CD8-positive, alpha-beta memory T cell (primary cell): ENCODE measurements around the gene TRPM3. TPM values are rescaled to one million over a fixed set of nuclear protein-coding genes. Genes with fewer than 3 reads are reported as not detected.

Experiments
- CTCF ChIA-PET: fragments of 350-600 bp; sonication (Branson Sonifier 250); formaldehyde crosslinking; loops from one replicate; lab custom pipeline; 2021; ENCODE audit warnings: antibody characterized with exemption; lab: Charles Lee
- POLR2A ChIA-PET: fragments of 350-600 bp; sonication (Branson Sonifier 250); formaldehyde crosslinking; loops from one replicate; lab custom pipeline; 2021; ENCODE audit warnings: antibody characterized with exemption; lab: Charles Lee
- DNase-seq, 5 donors: peaks; one replicate each; pipeline versions ENCODE4 v3.0.0 to v3.0.0-alpha.2; 2020 to 2022; ENCODE audit warnings: mixed read lengths in 1 of 5
- H3K27ac ChIP-seq: one replicate; pipeline ENCODE4 v1.7.0; 2013; ENCODE audit warnings: low read depth, mild to moderate bottlenecking, low read length, moderate library complexity
- H3K27me3 ChIP-seq: 2 replicates; pipeline ENCODE4 v1.7.0; 2013; ENCODE audit warnings: low read length, mild to moderate bottlenecking; ENCODE audit not compliant: insufficient read depth, poor library complexity, severe bottlenecking
- H3K36me3 ChIP-seq: 2 replicates; pipeline ENCODE4 v1.7.0; 2013; ENCODE audit warnings: mild to moderate bottlenecking, low read length, moderate library complexity; ENCODE audit not compliant: insufficient read depth
- H3K4me1 ChIP-seq: 2 replicates; pipeline ENCODE4 v1.7.0; 2013; ENCODE audit warnings: mild to moderate bottlenecking, low read length, moderate library complexity; ENCODE audit not compliant: insufficient read depth
- H3K4me3 ChIP-seq: 2 replicates; pipeline ENCODE4 v1.7.0; 2013; ENCODE audit warnings: mild to moderate bottlenecking, low read length
- H3K9me3 ChIP-seq: 2 replicates; pipeline ENCODE4 v1.7.0; 2013; ENCODE audit warnings: mild to moderate bottlenecking, low read length
- H3K27ac Mint-ChIP-seq, 8 donors: one replicate each; pipeline ENCODE4 v1.8.0; 2020 to 2021; ENCODE audit warnings: mixed read lengths in 8 of 8, mild to moderate bottlenecking in 6 of 8, inconsistent platforms in 3 of 8, moderate library complexity in 3 of 8
- H3K27me3 Mint-ChIP-seq, 2 donors: one replicate each; pipeline ENCODE4 v1.8.0; 2020 to 2021; ENCODE audit warnings: mixed read lengths in 2 of 2, mild to moderate bottlenecking in 1 of 2, moderate library complexity in 1 of 2
- H3K36me3 Mint-ChIP-seq, 3 donors: one replicate each; pipeline ENCODE4 v1.8.0; 2020 to 2021; ENCODE audit warnings: mixed read lengths in 3 of 3, inconsistent platforms in 1 of 3, mild to moderate bottlenecking in 1 of 3
- H3K4me1 Mint-ChIP-seq, 3 donors: one replicate each; pipeline ENCODE4 v1.8.0; 2020 to 2021; ENCODE audit warnings: mixed read lengths in 3 of 3, inconsistent platforms in 1 of 3, mild to moderate bottlenecking in 1 of 3
- H3K4me3 Mint-ChIP-seq, 7 donors: one replicate each; pipeline ENCODE4 v1.8.0; 2020 to 2021; ENCODE audit warnings: mixed read lengths in 7 of 7, mild to moderate bottlenecking in 6 of 7, moderate library complexity in 4 of 7, inconsistent platforms in 2 of 7
- H3K9me3 Mint-ChIP-seq, 5 donors: one replicate each; pipeline ENCODE4 v1.8.0; 2020 to 2022; ENCODE audit warnings: mixed read lengths in 5 of 5, mild to moderate bottlenecking in 3 of 5, moderate library complexity in 2 of 5, inconsistent platforms in 1 of 5
- polyA plus RNA-seq: library from polyadenylated mRNA; unstranded; fragments of 300-500 nt; fragmentation: Illumina TruSeq; gene quantifications from one replicate; pipeline ENCODE4 v1.2.3, GENCODE V29; 2021
- total RNA-seq, 2 experiments: library from RNA; stranded (reverse); gene quantifications; one replicate each; pipeline ENCODE4 v1.2.3, GENCODE V29; 2021

TRPM3 gene
- total and polyA plus RNA-seq, 3 experiments from 2014 or later, result not detected

DNA sequence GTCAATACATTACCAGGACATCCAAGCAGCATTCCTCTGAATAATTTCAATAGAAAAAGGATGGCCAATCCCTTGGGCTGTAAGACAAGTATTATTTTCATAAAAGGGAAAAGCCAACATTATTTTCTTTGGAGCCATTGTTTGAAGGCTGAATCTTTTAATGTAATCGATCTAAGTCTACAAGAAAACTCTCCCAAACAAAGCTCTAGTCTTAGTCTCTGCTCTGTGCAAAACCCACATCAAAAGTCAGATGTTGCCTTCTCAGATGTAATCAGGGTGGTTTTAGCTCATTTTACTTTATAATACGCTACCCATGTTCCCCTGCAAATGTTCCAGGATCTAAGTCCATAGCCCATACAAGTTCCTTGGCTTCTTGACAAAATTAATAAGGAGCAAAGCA lies 325.6 kb downstream of the TRPM3 start:
- no peak overlapping the region for H3K27ac ChIP-seq
- no peaks in the 10 kb centered on the region for H3K4me1 ChIP-seq
- no peaks in the 10 kb centered on the region for H3K27me3 ChIP-seq
- H3K27me3 Mint-ChIP-seq, result peaks cover 0 to 5% of the 10 kb centered on the region in 2 donors
- no peaks in the 10 kb centered on the region for H3K9me3 ChIP-seq
- no peak overlapping the region for H3K27ac Mint-ChIP-seq
- no peaks in the 10 kb centered on the region for H3K36me3 Mint-ChIP-seq
- H3K4me3 ChIP-seq, result no peak overlapping the region
- no peaks in the 10 kb centered on the region for H3K4me1 Mint-ChIP-seq
- H3K36me3 ChIP-seq, result no peaks in the 10 kb centered on the region
- DNase-seq, result no peak
- no peak overlapping the region for H3K4me3 Mint-ChIP-seq
- H3K9me3 Mint-ChIP-seq, result peaks cover 0 to 2% (median 0%) of the 10 kb centered on the region in 5 donors
- ChIA-PET CTCF (no interaction called here), POLR2A (no interaction called here)

- Mint-ChIP-seq H3K4me1 (no peaks in the 10 kb centered on the region), H3K4me3 (no peak overlapping the region), H3K27me3 (peaks cover 3 to 5% of the 10 kb centered on the region in 2 donors), H3K27ac (no peak overlapping the region), H3K36me3 (no peaks in the 10 kb centered on the region), H3K9me3 (peaks cover 0 to 2% (median 0%) of the 10 kb centered on the region in 5 donors)
- Histone ChIP-seq H3K4me1 (no peaks in the 10 kb centered on the region), H3K9me3 (no peaks in the 10 kb centered on the region), H3K4me3 (no peak overlapping the region), H3K27me3 (no peaks in the 10 kb centered on the region), H3K36me3 (no peaks in the 10 kb centered on the region), H3K27ac (no peak overlapping the region)
- ChIA-PET POLR2A (no interaction called here), CTCF (no interaction called here)
- no peak for DNase-seq
Measured at GRCh38 chr9:70792796-70793195, 328.6 kb downstream of the TRPM3 start.

DNA sequence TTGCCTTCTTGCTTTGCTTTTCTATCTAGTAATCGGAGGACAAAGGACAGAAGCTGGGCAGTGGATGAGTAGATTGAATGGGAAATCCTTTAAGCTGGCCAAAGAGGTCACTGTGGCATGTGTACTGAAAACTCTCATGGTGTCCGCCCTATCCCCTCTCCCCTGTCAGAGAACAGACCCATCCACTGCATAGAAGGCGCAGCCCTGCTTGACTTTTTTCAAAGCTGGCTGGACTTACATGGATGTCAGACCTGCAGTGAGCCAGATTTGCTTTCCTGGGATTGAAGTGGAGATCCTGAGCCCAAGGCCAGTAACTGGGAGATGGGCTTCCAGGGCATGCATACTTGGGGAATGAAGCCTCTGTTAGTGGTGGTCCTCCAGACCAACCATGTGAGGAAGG lies 329.5 kb downstream of the TRPM3 start:
- no peak overlapping the region for H3K27ac ChIP-seq
- Mint-ChIP-seq H3K4me1 (no peaks in the 10 kb centered on the region), H3K27ac (no peak overlapping the region), H3K9me3 (peaks cover 0 to 2% (median 0%) of the 10 kb centered on the region in 5 donors), H3K36me3 (no peaks in the 10 kb centered on the region), H3K4me3 (no peak overlapping the region), H3K27me3 (peaks cover 3 to 5% of the 10 kb centered on the region in 2 donors)
- no peaks in the 10 kb centered on the region for H3K36me3 ChIP-seq
- no peak for DNase-seq
- H3K9me3 ChIP-seq, result no peaks in the 10 kb centered on the region
- no peaks in the 10 kb centered on the region for H3K4me1 ChIP-seq
- no peak overlapping the region for H3K4me3 ChIP-seq
- POLR2A ChIA-PET, result no interaction called here
- H3K27me3 ChIP-seq, result no peaks in the 10 kb centered on the region
- CTCF ChIA-PET, result no interaction called here

- ChIA-PET CTCF (interaction anchor here (1.2 kb wide), 1 partner anchor 16 kb away, joined by 3 read pairs; no protein-coding TSS in a partner anchor), POLR2A (no interaction called here)
- no peaks in the 10 kb centered on the region for H3K4me1 ChIP-seq
- H3K36me3 ChIP-seq, result no peaks in the 10 kb centered on the region
- no peaks in the 10 kb centered on the region for H3K9me3 ChIP-seq
- no peaks in the 10 kb centered on the region for H3K36me3 Mint-ChIP-seq
- peaks cover 1 to 5% of the 10 kb centered on the region in 2 donors for H3K27me3 Mint-ChIP-seq
- H3K27ac ChIP-seq, result no peak overlapping the region
- H3K27ac Mint-ChIP-seq, result no peak overlapping the region
- H3K27me3 ChIP-seq, result no peaks in the 10 kb centered on the region
- H3K4me3 Mint-ChIP-seq, result no peak overlapping the region
- no peaks in the 10 kb centered on the region for H3K4me1 Mint-ChIP-seq
- H3K4me3 ChIP-seq, result no peak overlapping the region
- DNase-seq, result no peak
- H3K9me3 Mint-ChIP-seq, result peaks cover 0 to 2% (median 0%) of the 10 kb centered on the region in 5 donors
Measured at GRCh38 chr9:70789086-70789485, 332.3 kb downstream of the TRPM3 start.

DNA sequence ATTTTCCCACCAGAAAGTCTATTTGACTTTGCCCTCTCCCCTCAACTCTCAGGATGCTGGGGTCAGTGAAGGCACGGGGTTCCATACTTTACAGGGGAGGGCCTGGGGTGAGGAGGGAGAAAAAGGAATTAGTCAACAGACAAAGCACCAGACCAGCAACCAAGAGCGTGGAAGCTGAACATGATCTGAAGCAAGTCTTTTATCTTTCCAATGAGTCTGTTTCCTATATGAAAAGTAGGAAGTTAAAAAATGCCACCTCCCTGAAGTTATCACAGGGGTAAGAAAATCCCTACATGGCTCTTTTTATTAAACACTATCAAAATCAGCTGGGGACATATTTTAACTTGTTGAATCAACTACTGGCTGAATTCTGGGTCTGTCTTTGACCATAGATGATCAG lies 337.0 kb downstream of the TRPM3 start:
- no peaks in the 10 kb centered on the region for H3K36me3 ChIP-seq
- DNase-seq, result no peak
- H3K4me3 ChIP-seq, result no peak overlapping the region
- Mint-ChIP-seq H3K36me3 (no peaks in the 10 kb centered on the region), H3K4me3 (no peak overlapping the region), H3K4me1 (no peaks in the 10 kb centered on the region), H3K27ac (no peak overlapping the region), H3K9me3 (no peaks in the 10 kb centered on the region), H3K27me3 (peaks cover 0 to 4% of the 10 kb centered on the region in 2 donors)
- H3K27me3 ChIP-seq, result no peaks in the 10 kb centered on the region
- H3K4me1 ChIP-seq, result no peaks in the 10 kb centered on the region
- ChIA-PET POLR2A (no interaction called here), CTCF (no interaction called here)
- H3K27ac ChIP-seq, result no peak overlapping the region
- H3K9me3 ChIP-seq, result no peaks in the 10 kb centered on the region

DNA sequence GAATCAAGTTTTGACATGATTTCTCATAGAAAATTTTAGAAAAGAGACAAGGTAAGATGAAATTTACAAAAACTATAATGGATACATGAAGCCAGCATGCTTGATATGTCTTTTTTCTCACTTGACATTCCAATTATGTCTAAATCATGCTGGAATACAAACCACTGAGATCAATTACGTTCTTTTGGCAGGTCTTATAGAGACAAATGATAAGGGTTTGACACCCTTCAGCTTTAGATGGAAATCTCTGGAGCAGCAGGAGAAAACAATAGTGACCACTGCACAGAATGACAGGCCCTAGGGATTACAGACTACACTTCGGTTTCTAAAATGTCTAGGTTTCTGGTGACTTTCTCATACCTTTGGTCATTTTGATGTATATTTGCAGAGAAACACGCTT lies 342.9 kb downstream of the TRPM3 start:
- Histone ChIP-seq H3K9me3 (no peaks in the 10 kb centered on the region), H3K27ac (no peak overlapping the region), H3K4me3 (no peak overlapping the region), H3K4me1 (no peaks in the 10 kb centered on the region), H3K36me3 (no peaks in the 10 kb centered on the region), H3K27me3 (no peaks in the 10 kb centered on the region)
- Mint-ChIP-seq H3K4me1 (no peaks in the 10 kb centered on the region), H3K27me3 (peaks cover 0 to 10% of the 10 kb centered on the region in 2 donors), H3K36me3 (no peaks in the 10 kb centered on the region), H3K27ac (no peak overlapping the region), H3K9me3 (no peaks in the 10 kb centered on the region), H3K4me3 (no peak overlapping the region)
- CTCF ChIA-PET, result no interaction called here
- POLR2A ChIA-PET, result no interaction called here
- DNase-seq, result no peak

DNA sequence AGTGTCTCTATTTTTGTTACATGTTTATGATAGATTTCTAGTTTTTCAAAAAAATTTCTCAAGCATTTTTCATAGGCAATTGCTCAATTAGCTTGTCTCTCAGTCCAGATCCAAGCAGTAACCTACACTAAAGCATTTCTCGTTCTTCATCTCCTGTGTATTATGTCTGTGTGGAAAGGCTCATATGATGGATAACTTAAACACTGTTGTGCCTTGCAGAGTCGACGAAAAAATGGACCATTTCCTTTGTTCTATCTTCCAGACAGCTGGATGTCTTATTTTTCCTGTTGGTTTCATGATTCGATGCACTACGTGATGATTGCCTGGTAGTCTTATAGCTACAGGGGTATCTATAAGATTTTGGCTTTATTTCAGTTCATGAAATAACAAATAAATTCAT lies 347.8 kb downstream of the TRPM3 start:
- H3K36me3 ChIP-seq, result no peaks in the 10 kb centered on the region
- CTCF ChIA-PET, result interaction anchor here (1.2 kb wide), 1 partner anchor 16 kb away, joined by 3 read pairs; no protein-coding TSS in a partner anchor
- H3K4me3 ChIP-seq, result no peak overlapping the region
- POLR2A ChIA-PET, result no interaction called here
- no peaks in the 10 kb centered on the region for H3K27me3 ChIP-seq
- DNase-seq, result no peak
- no peak overlapping the region for H3K27ac ChIP-seq
- Mint-ChIP-seq H3K36me3 (no peaks in the 10 kb centered on the region), H3K9me3 (peaks cover 0 to 3% (median 0%) of the 10 kb centered on the region in 5 donors), H3K4me3 (no peak overlapping the region), H3K27ac (no peak overlapping the region), H3K27me3 (peaks cover 0 to 17% of the 10 kb centered on the region in 2 donors), H3K4me1 (no peaks in the 10 kb centered on the region)
- H3K9me3 ChIP-seq, result no peaks in the 10 kb centered on the region
- no peaks in the 10 kb centered on the region for H3K4me1 ChIP-seq

DNA sequence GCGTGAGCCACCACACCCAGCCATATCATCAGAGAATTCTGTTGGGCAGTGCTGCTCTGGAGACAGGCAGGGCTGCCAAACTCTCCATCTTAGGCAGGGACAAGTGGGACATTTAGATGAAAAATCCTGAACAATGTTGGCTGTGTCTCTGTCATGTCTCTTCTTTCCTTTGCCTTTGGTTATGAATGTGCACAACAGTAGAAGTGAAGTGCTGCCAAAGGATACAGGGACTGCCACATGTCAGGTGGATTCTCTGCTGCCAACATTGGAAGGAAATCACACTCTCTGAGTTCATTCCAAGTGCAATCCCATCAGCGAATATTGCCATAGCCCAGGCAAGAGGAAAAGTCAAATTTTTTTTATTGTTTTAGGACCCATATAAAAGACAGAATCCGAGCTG lies 348.8 kb downstream of the TRPM3 start:
- Mint-ChIP-seq H3K4me3 (no peak overlapping the region), H3K27ac (no peak overlapping the region), H3K4me1 (no peaks in the 10 kb centered on the region), H3K36me3 (no peaks in the 10 kb centered on the region), H3K9me3 (peaks cover 0 to 3% (median 0%) of the 10 kb centered on the region in 5 donors), H3K27me3 (peaks cover 0 to 14% of the 10 kb centered on the region in 2 donors)
- no peaks in the 10 kb centered on the region for H3K4me1 ChIP-seq
- no peak for DNase-seq
- H3K27me3 ChIP-seq, result no peaks in the 10 kb centered on the region
- CTCF ChIA-PET, result interaction anchor here (1.2 kb wide), 1 partner anchor 17 kb away, joined by 3 read pairs; no protein-coding TSS in a partner anchor
- H3K4me3 ChIP-seq, result no peak overlapping the region
- POLR2A ChIA-PET, result no interaction called here
- H3K36me3 ChIP-seq, result no peaks in the 10 kb centered on the region
- H3K9me3 ChIP-seq, result no peaks in the 10 kb centered on the region
- H3K27ac ChIP-seq, result no peak overlapping the region
